Measurements from ENCODE around the gene ADGRA3.

- no peak for TF ChIP-seq CTCF (IDR thresholded peaks at IDR 0.05)
- TF ChIP-seq GTF2I (CRISPR knock-in tag; conservative IDR thresholded peaks at IDR 0.05): no peak
- TF ChIP-seq USF2 (CRISPR knock-in tag; IDR thresholded peaks at IDR 0.05): no peak
- no peak for TF ChIP-seq ZNF263 (CRISPR knock-in tag; IDR thresholded peaks at IDR 0.05; ENCODE audit: low read depth)
- no peak for TF ChIP-seq SP1 (CRISPR knock-in tag; conservative IDR thresholded peaks at IDR 0.05)
- no peak for TF ChIP-seq ZNF416 (CRISPR knock-in tag; IDR thresholded peaks at IDR 0.05)
- TF ChIP-seq ESRRA (CRISPR knock-in tag; IDR thresholded peaks at IDR 0.05; ENCODE audit: borderline replicate concordance): no peak
- TF ChIP-seq ZNF232 (CRISPR knock-in tag; IDR thresholded peaks at IDR 0.05): no peak
Observed at GRCh38 chr4:22552812-22553211, 36.9 kb upstream of the ADGRA3 start.
